SK-N-SH (cell line): ENCODE data around the gene VRTN. TPM values are rescaled to one million over a fixed set of nuclear protein-coding genes. Genes with fewer than 3 reads are reported as not detected.

Experiments
- CTCF ChIA-PET: fragments of 300-600, 350-600 bp; formaldehyde crosslinking; extraction: SDS; loops from one replicate; lab custom pipeline; 2021; lab: Yijun Ruan, JAX
- POLR2A ChIA-PET: fragments of 350-600 bp; sonication (Branson Sonifier 250); formaldehyde crosslinking; extraction: SDS; loops from one replicate; lab custom pipeline; 2020; ENCODE audit warnings: antibody characterized with exemption, inconsistent platforms; lab: Yijun Ruan, JAX
- DNase-seq: peaks from one replicate; pipeline ENCODE4 v3.0.0; 2012
- H2AFZ ChIP-seq: fragments of 200-600 bp; sonication (generic); 2 replicates; pipeline ENCODE4 v1.8.1; 2016; ENCODE audit warnings: antibody characterized with exemption, mild to moderate bottlenecking, low read depth
- H3F3A ChIP-seq: fragments of 200-600 bp; sonication (generic); replicated peaks from 2 replicates; pipeline ENCODE3; 2016; ENCODE audit warnings: antibody characterized with exemption, mild to moderate bottlenecking; ENCODE audit not compliant: insufficient read depth
- H3K27ac ChIP-seq, 2 experiments: fragments of 200-500 bp in 1 of 2; fragments of 200-600 bp in 1 of 2; sonication (Bioruptor generic) in 1 of 2; sonication (generic), shearing (Covaris generic) in 1 of 2; 2 replicates each; pipeline versions ENCODE4 v1.5.1 to v1.6.1; 2014 to 2016; ENCODE audit warnings: low read depth in 2 of 2, inconsistent platforms in 1 of 2, low read length in 1 of 2, mild to moderate bottlenecking in 1 of 2, mixed read lengths in 1 of 2
- H3K27me3 ChIP-seq: fragments of 200-600 bp; sonication (generic), shearing (Covaris generic); 2 replicates; pipeline ENCODE4 v1.6.1; 2016; ENCODE audit warnings: mixed run types; ENCODE audit not compliant: insufficient read depth
- H3K36me3 ChIP-seq, 2 experiments: fragments of 200-500 bp in 1 of 2; fragments of 200-600 bp in 1 of 2; sonication (Bioruptor generic) in 1 of 2; sonication (generic) in 1 of 2; replicated peaks in 1 of 2; 2 replicates each; pipeline versions ENCODE3 to v1.5.1; 2014 to 2016; ENCODE audit warnings: low read length in 1 of 2, mild to moderate bottlenecking in 1 of 2; ENCODE audit not compliant: insufficient read depth in 2 of 2, control insufficient read depth in 1 of 2
- H3K4me1 ChIP-seq, 2 experiments: fragments of 200-500 bp in 1 of 2; fragments of 200-600 bp in 1 of 2; sonication (Bioruptor generic) in 1 of 2; sonication (generic), shearing (Covaris generic) in 1 of 2; 2 replicates each; pipeline versions ENCODE4 v1.5.1 to v1.6.1; 2014 to 2016; ENCODE audit warnings: low read depth in 1 of 2, low read length in 1 of 2, mixed run types in 1 of 2; ENCODE audit not compliant: insufficient read depth in 2 of 2, control insufficient read depth in 1 of 2
- H3K4me2 ChIP-seq: fragments of 200-600 bp; sonication (generic), shearing (Covaris generic); 2 replicates; pipeline ENCODE4 v1.6.1; 2017; ENCODE audit warnings: mixed run types
- H3K4me3 ChIP-seq, 2 experiments: fragments of 200-500 bp in 1 of 2; fragments of 200-600 bp in 1 of 2; sonication (Bioruptor generic) in 1 of 2; sonication (generic), shearing (Covaris generic) in 1 of 2; 2 replicates each; pipeline versions ENCODE4 v1.5.1 to v1.8.1; 2014 to 2016; ENCODE audit warnings: low read depth in 2 of 2, inconsistent platforms in 1 of 2, low read length in 1 of 2, mild to moderate bottlenecking in 1 of 2, mixed read lengths in 1 of 2, moderate library complexity in 1 of 2
- H3K79me2 ChIP-seq: fragments of 200-600 bp; sonication (generic); 2 replicates; pipeline ENCODE4 v1.8.1; 2017; ENCODE audit warnings: mild to moderate bottlenecking; ENCODE audit not compliant: insufficient read depth
- H3K9ac ChIP-seq: fragments of 200-600 bp; sonication (generic); 2 replicates; pipeline ENCODE4 v1.6.1; 2017; ENCODE audit warnings: mixed run types
- H3K9me2 ChIP-seq: fragments of 200-600 bp; sonication (generic); 2 replicates; pipeline ENCODE4 v1.6.1; 2017; ENCODE audit warnings: mixed run types
- H3K9me3 ChIP-seq: fragments of 200-600 bp; sonication (generic); 2 replicates; pipeline ENCODE4 v1.6.1; 2017; ENCODE audit warnings: mixed run types, mild to moderate bottlenecking, moderate library complexity
- H4K20me1 ChIP-seq: fragments of 200-600 bp; sonication (generic); 2 replicates; pipeline ENCODE4 v1.6.1; 2017; ENCODE audit warnings: mild to moderate bottlenecking, mixed run types; ENCODE audit not compliant: insufficient read depth
- CHD2 ChIP-seq: fragments of 150-350 bp; IDR thresholded peaks from 2 replicates; pipeline ENCODE4 v1.6.1; 2018; ENCODE audit warnings: low read length; ENCODE audit not compliant: partially characterized antibody
- ELF1 ChIP-seq: IDR thresholded peaks from 2 replicates; pipeline ENCODE4 v1.4.0; 2012
- EP300 ChIP-seq, 2 experiments: IDR thresholded peaks; 2 replicates each; pipeline versions ENCODE4 v1.4.0 to v1.6.1; 2012; ENCODE audit warnings: borderline replicate concordance in 1 of 2, low read depth in 1 of 2, low read length in 1 of 2
- EZH2phosphoT487 ChIP-seq: fragments of 200-600 bp; sonication (generic); IDR thresholded peaks from 2 replicates; pipeline ENCODE4 v1.6.1; 2017; ENCODE audit warnings: low read depth, mixed run types, mild to moderate bottlenecking, antibody characterized with exemption, moderate library complexity, borderline replicate concordance
- FOXJ3 ChIP-seq: sonication (generic); formaldehyde crosslinking; IDR thresholded peaks from 2 replicates; pipeline ENCODE4 v1.5.1; 2020; ENCODE audit warnings: mild to moderate bottlenecking, missing genetic modification reagents
- GABPA ChIP-seq: IDR thresholded peaks from 2 replicates; pipeline ENCODE4 v1.4.0; 2012; ENCODE audit warnings: low read depth, mild to moderate bottlenecking
- GATA2 ChIP-seq: sonication (generic); formaldehyde crosslinking; IDR thresholded peaks from 2 replicates; pipeline ENCODE4 v1.5.0; 2020; ENCODE audit warnings: mild to moderate bottlenecking, missing genetic modification reagents
- MEF2A ChIP-seq: IDR thresholded peaks from 2 replicates; pipeline ENCODE4 v1.4.0; 2012; ENCODE audit warnings: low read depth, borderline replicate concordance
- MXI1 ChIP-seq: IDR thresholded peaks from 2 replicates; pipeline ENCODE4 v1.6.1; 2012; ENCODE audit warnings: mild to moderate bottlenecking, low read depth, low read length, improper control_type of control experiment
- NRF1 ChIP-seq: IDR thresholded peaks from 2 replicates; pipeline ENCODE4 v1.6.1; 2012; ENCODE audit warnings: low read depth, mild to moderate bottlenecking, low read length
- RAD21 ChIP-seq: IDR thresholded peaks from 2 replicates; pipeline ENCODE4 v1.6.1; 2012; ENCODE audit warnings: mild to moderate bottlenecking, low read length
- RCOR1 ChIP-seq: fragments of 150-350 bp; IDR thresholded peaks from 2 replicates; pipeline ENCODE4 v1.6.1; 2017; ENCODE audit warnings: antibody characterized with exemption, low read length
- RFX5 ChIP-seq: IDR thresholded peaks from 2 replicates; pipeline ENCODE4 v1.6.1; 2012; ENCODE audit warnings: mild to moderate bottlenecking, improper control_type of control experiment, low read length
- RXRA ChIP-seq: IDR thresholded peaks from 2 replicates; pipeline ENCODE4 v1.4.0; 2012; ENCODE audit warnings: low read depth, mild to moderate bottlenecking, borderline replicate concordance
- TAF1 ChIP-seq: IDR thresholded peaks from 2 replicates; pipeline ENCODE4 v1.6.1; 2012; ENCODE audit warnings: low read depth, mild to moderate bottlenecking, low read length, moderate library complexity, borderline replicate concordance
- TCF12 ChIP-seq: IDR thresholded peaks from 2 replicates; pipeline ENCODE4 v1.4.0; 2012
- YY1 ChIP-seq: IDR thresholded peaks from 2 replicates; pipeline ENCODE4 v1.4.0; 2012; ENCODE audit warnings: low read depth, mild to moderate bottlenecking
- WGBS: methylation state at CpG from one replicate; pipeline ENCODE4 v1.1.6; 2017; ENCODE audit warnings: low lambda C conversion rate; 5-methylcytosine and 5-hydroxymethylcytosine counted together
- polyA plus RNA-seq, 3 experiments: library from polyadenylated mRNA; depleted of rRNA; stranded (reverse); fragments of >200 nt; gene quantifications; 2 replicates each; pipeline ENCODE4 v1.2.3, GENCODE V29; 2012
- TF ChIP-seq, protein P1 (sequence below): IDR thresholded peaks from 2 replicates; pipeline ENCODE4 v1.4.0; 2012; ENCODE audit warnings: low read depth, borderline replicate concordance
- TF ChIP-seq, protein P2 (sequence below): fragments of 150-350 bp; IDR thresholded peaks from 2 replicates; pipeline ENCODE4 v1.6.1; 2017; ENCODE audit warnings: antibody characterized with exemption, low read length, low read depth, borderline replicate concordance
- TF ChIP-seq, protein P3 (sequence below): IDR thresholded peaks from 2 replicates; pipeline ENCODE4 v1.4.0; 2012; ENCODE audit warnings: low read depth, borderline replicate concordance
- TF ChIP-seq, protein P4 (sequence below): IDR thresholded peaks from 2 replicates; pipeline ENCODE4 v1.4.0; 2012; ENCODE audit warnings: low read depth
- TF ChIP-seq, protein P5 (sequence below): fragments of 150-350 bp; IDR thresholded peaks from 2 replicates; pipeline ENCODE4 v1.6.1; 2016; ENCODE audit warnings: mild to moderate bottlenecking, low read depth, low read length

VRTN gene
- polyA plus RNA-seq, 1 of the 3 experiments (the other 2 are of a cell fraction) = not detected

DNA sequence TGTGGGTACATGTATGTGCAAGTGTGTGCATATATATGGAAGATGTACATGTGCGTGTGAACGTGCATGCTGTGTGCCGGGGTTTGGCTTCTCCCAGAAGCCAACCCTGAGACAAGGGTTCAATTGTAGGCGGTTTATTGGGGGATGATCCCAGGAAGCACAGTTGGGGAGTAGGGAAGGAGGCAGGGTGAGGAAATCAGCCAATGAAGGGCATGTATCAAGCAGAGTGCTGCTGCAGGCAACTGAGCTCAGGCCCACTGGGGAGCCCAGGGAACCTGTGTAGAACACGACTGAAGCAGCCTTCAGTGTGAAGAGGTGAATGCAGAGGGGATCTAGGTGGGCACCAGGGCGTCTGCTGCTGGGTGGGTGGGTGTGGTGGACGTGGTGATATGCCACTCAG, 56.2 kb downstream of the VRTN start:
- WGBS = 51% methylated on average over 6 of the region's 7 CpGs
- Histone ChIP-seq H3K9ac (no peak overlapping the region), H3K4me1 (peaks cover 0 to 10% of the 10 kb centered on the region in 2 experiments; a peak in 1 of 4 replicates), H2AFZ (no peak overlapping the region), H3K4me2 (no peak overlapping the region), H3K9me2 (no peaks in the 10 kb centered on the region), H3K9me3 (no peaks in the 10 kb centered on the region), H3F3A (no peaks in the 10 kb centered on the region), H3K4me3 (no peak overlapping the region), H3K27ac (no peak overlapping the region), H3K27me3 (peaks cover 21% of the 10 kb centered on the region), H4K20me1 (no peaks in the 10 kb centered on the region), H3K36me3 (no peaks in the 10 kb centered on the region), H3K79me2 (no peaks in the 10 kb centered on the region)
- TF ChIP-seq MEF2A = no peak
- TF ChIP-seq, protein P1, sequence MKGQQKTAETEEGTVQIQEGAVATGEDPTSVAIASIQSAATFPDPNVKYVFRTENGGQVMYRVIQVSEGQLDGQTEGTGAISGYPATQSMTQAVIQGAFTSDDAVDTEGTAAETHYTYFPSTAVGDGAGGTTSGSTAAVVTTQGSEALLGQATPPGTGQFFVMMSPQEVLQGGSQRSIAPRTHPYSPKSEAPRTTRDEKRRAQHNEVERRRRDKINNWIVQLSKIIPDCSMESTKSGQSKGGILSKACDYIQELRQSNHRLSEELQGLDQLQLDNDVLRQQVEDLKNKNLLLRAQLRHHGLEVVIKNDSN = no peak
- TF ChIP-seq RFX5 = no peak
- no peak for TF ChIP-seq ELF1
- no peak for TF ChIP-seq CHD2
- TF ChIP-seq, protein P2, sequence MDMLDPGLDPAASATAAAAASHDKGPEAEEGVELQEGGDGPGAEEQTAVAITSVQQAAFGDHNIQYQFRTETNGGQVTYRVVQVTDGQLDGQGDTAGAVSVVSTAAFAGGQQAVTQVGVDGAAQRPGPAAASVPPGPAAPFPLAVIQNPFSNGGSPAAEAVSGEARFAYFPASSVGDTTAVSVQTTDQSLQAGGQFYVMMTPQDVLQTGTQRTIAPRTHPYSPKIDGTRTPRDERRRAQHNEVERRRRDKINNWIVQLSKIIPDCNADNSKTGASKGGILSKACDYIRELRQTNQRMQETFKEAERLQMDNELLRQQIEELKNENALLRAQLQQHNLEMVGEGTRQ = no peak
- no peak for TF ChIP-seq RXRA
- TF ChIP-seq NRF1 = no peak
- no peak for TF ChIP-seq GABPA
- TF ChIP-seq EZH2phosphoT487 = no peak
- DNase-seq = no peak
- POLR2A ChIA-PET = no interaction called here
- CTCF ChIA-PET = no interaction called here

DNA sequence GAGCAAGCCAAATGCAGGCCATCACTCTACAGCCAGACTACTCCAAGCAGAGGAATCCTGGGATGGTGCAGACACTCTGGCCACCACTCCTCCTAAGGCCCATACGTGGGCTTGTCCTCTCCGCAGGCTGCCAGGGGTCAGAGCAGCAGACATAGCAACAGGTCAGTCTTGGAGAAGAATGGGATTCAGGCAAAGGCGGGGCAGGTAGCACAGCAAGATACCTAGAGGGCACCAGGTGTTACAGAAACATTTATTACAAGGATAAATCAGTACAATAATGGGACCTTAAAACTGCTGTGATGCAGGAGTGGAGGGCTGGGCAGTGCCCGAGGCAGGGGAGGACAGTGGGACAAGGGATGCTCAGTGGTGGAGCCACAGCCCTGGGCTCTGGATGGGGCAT, 57.4 kb downstream of the VRTN start:
- peaks cover 19% of the 10 kb centered on the region for H3K27me3 ChIP-seq
- WGBS = 32% methylated on average over 3 of the region's 4 CpGs
- no peaks in the 10 kb centered on the region for H4K20me1 ChIP-seq
- H3K4me1 ChIP-seq = peaks cover 0 to 10% of the 10 kb centered on the region in 2 experiments; a peak in 1 of 4 replicates
- H3K9me3 ChIP-seq = no peaks in the 10 kb centered on the region
- H3K27ac ChIP-seq = no peak overlapping the region
- no peak overlapping the region for H3K4me3 ChIP-seq
- CTCF ChIA-PET = no interaction called here
- H3K36me3 ChIP-seq = no peaks in the 10 kb centered on the region
- no peak for DNase-seq
- H3K9me2 ChIP-seq = no peaks in the 10 kb centered on the region
- POLR2A ChIA-PET = no interaction called here
- no peak overlapping the region for H3K4me2 ChIP-seq
- H3K9ac ChIP-seq = no peak overlapping the region
- H2AFZ ChIP-seq = no peak overlapping the region
- H3K79me2 ChIP-seq = no peaks in the 10 kb centered on the region
- no peaks in the 10 kb centered on the region for H3F3A ChIP-seq
- TF ChIP-seq GABPA (no peak), YY1 (no peak), RCOR1 (no peak), EP300 (IDR thresholded peaks at IDR 0.05; ENCODE audit: borderline replicate concordance in 1 of 2, low read depth in 1 of 2, low read length in 1 of 2) (no peak), TAF1 (no peak), MXI1 (no peak), FOXJ3 (no peak), MEF2A (no peak), GATA2 (CRISPR knock-in tag) (no peak), ELF1 (no peak), RAD21 (no peak), TCF12 (no peak), RXRA (no peak), EZH2phosphoT487 (no peak)
- TF ChIP-seq, protein P3, sequence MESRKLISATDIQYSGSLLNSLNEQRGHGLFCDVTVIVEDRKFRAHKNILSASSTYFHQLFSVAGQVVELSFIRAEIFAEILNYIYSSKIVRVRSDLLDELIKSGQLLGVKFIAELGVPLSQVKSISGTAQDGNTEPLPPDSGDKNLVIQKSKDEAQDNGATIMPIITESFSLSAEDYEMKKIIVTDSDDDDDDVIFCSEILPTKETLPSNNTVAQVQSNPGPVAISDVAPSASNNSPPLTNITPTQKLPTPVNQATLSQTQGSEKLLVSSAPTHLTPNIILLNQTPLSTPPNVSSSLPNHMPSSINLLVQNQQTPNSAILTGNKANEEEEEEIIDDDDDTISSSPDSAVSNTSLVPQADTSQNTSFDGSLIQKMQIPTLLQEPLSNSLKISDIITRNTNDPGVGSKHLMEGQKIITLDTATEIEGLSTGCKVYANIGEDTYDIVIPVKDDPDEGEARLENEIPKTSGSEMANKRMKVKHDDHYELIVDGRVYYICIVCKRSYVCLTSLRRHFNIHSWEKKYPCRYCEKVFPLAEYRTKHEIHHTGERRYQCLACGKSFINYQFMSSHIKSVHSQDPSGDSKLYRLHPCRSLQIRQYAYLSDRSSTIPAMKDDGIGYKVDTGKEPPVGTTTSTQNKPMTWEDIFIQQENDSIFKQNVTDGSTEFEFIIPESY = no peak
- TF ChIP-seq, protein P4, sequence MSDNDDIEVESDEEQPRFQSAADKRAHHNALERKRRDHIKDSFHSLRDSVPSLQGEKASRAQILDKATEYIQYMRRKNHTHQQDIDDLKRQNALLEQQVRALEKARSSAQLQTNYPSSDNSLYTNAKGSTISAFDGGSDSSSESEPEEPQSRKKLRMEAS = no peak
- TF ChIP-seq, protein P2 = no peak
- TF ChIP-seq, protein P5, sequence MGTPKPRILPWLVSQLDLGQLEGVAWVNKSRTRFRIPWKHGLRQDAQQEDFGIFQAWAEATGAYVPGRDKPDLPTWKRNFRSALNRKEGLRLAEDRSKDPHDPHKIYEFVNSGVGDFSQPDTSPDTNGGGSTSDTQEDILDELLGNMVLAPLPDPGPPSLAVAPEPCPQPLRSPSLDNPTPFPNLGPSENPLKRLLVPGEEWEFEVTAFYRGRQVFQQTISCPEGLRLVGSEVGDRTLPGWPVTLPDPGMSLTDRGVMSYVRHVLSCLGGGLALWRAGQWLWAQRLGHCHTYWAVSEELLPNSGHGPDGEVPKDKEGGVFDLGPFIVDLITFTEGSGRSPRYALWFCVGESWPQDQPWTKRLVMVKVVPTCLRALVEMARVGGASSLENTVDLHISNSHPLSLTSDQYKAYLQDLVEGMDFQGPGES = no peak
